Progenitor cell of endocrine pancreas (in vitro differentiated cells): Measurements from ENCODE around the gene ITPK1. TPM values are rescaled to one million over a fixed set of nuclear protein-coding genes. Genes with fewer than 3 reads are reported as not detected.
A peak's percentile ranks its signal among the peaks of the same experiment; 100 is the strongest.

ENCODE experiments used
- DNase-seq: peaks from one replicate; pipeline ENCODE4 v3.0.0; 2021; ENCODE audit warnings: low spot score; ENCODE audit not compliant: unreplicated experiment
- H3K27ac Mint-ChIP-seq: 2 replicates; pipeline ENCODE4 v1.8.0; 2021; ENCODE audit warnings: mild to moderate bottlenecking, moderate library complexity, mixed read lengths
- H3K27me3 Mint-ChIP-seq: 2 replicates; pipeline ENCODE4 v1.8.0; 2021; ENCODE audit warnings: mixed read lengths
- H3K36me3 Mint-ChIP-seq: 2 replicates; pipeline ENCODE4 v1.8.0; 2022; ENCODE audit warnings: mixed read lengths; ENCODE audit not compliant: insufficient read depth
- H3K4me1 Mint-ChIP-seq: 2 replicates; pipeline ENCODE4 v1.8.0; 2021; ENCODE audit warnings: low read depth, mixed read lengths
- H3K4me3 Mint-ChIP-seq: 2 replicates; pipeline ENCODE4 v1.8.0; 2021; ENCODE audit warnings: low read depth, mild to moderate bottlenecking, moderate library complexity, mixed read lengths
- H3K9me3 Mint-ChIP-seq: 2 replicates; pipeline ENCODE4 v1.8.0; 2021; ENCODE audit warnings: low read depth, mixed read lengths
- CTCF ChIP-seq: fragments of 200-600 bp; sonication (generic); IDR thresholded peaks from one replicate; pipeline ENCODE4 v1.5.0; 2021; ENCODE audit warnings: antibody characterized with exemption, mild to moderate bottlenecking; ENCODE audit not compliant: unreplicated experiment
- total RNA-seq: library from RNA; stranded (reverse); gene quantifications from 2 replicates; pipeline ENCODE4 v1.2.1, GENCODE V29; 2021

The ITPK1 gene
- total RNA-seq, 1 donor from 2014 or later: 72.0 TPM

GRCh38 chr14:93100570-93100969 lies 15.2 kb downstream of the ITPK1 start:
- Mint-ChIP-seq H3K4me1 (peaks cover 25% of the 10 kb centered on the region), H3K9me3 (no peaks in the 10 kb centered on the region), H3K36me3 (no peaks in the 10 kb centered on the region), H3K4me3 (no peak overlapping the region), H3K27me3 (no peaks in the 10 kb centered on the region), H3K27ac (no peak overlapping the region)
- TF ChIP-seq CTCF: no peak
- no peak for DNase-seq

DNA sequence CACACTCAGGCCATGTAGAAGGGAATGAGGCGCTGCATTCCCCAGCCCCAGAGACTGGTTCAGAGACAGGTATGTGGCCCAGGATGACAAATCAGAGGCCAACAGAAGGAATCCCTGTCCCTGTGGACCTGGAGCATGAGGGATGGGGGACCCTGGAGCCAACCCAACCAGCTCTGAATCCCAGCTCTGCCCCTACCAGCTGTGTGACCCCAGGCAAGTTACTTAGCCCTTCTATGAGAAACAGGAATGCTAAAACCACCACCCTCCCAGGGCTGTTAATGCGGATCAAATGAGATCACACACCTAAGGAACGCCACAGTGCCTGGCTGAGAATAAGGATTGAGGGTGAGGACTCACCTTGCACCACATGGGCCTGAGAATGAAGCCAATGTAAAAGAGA lies 15.6 kb downstream of the ITPK1 start:
- Mint-ChIP-seq H3K4me1 (peaks cover 25% of the 10 kb centered on the region), H3K27ac (no peak overlapping the region), H3K4me3 (no peak overlapping the region)

DNA sequence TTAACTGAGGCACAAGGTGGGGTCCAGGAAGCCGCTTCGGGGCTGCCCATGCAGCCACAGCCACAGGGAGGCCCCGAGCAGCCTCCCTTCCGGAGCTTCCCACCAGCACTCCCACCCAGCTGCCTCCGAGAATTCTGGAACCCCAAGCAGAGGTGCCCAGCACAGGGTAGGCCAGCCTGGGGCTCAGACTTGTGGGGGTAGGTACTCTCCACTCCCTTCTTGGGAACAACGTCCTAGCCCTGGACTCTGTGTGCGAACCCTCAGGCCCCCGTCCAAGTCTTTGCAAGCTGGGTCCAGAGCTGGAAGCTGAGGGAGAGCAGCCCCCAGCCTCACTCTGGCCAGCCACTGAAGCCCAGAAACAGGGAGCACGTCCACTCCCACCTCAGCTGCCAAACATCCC lies 16.1 kb downstream of the ITPK1 start:
- no peak for TF ChIP-seq CTCF
- no peaks in the 10 kb centered on the region for H3K27me3 Mint-ChIP-seq
- DNase-seq: no peak
- no peak overlapping the region for H3K27ac Mint-ChIP-seq
- no peak overlapping the region for H3K4me3 Mint-ChIP-seq
- no peaks in the 10 kb centered on the region for H3K9me3 Mint-ChIP-seq
- H3K4me1 Mint-ChIP-seq: peaks cover 27% of the 10 kb centered on the region
- H3K36me3 Mint-ChIP-seq: no peaks in the 10 kb centered on the region

More for the DNA sequence above, 15.6 kb downstream of the ITPK1 start:
- TF ChIP-seq CTCF: no peak
- Mint-ChIP-seq H3K9me3 (no peaks in the 10 kb centered on the region), H3K36me3 (no peaks in the 10 kb centered on the region), H3K27me3 (no peaks in the 10 kb centered on the region)
- no peak for DNase-seq

DNA sequence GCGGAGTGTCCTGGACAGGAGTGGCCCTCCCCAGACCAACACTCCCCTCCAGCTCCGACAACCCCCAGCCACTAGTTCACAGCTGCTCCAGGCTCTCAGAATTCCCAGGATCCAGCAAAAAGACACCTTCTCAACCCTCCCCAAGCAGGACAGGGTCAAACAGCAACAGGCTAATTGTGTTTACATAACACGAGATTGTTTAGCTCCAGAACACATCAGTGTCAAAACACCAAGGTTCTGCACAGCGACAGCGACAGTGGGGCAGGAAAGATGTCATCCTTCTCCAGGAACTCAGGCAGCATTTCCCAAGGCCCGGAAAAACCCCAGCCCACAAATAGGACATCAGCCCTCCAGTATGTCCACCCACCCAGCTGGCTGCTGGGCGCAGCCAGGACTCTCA lies 16.5 kb downstream of the ITPK1 start:
- peak overlapping the region; percentile 48 for H3K4me3 Mint-ChIP-seq
- TF ChIP-seq CTCF: no peak
- H3K27ac Mint-ChIP-seq: peak overlapping the region; percentile 88
- no peaks in the 10 kb centered on the region for H3K36me3 Mint-ChIP-seq
- H3K27me3 Mint-ChIP-seq: no peaks in the 10 kb centered on the region
- no peak for DNase-seq
- no peaks in the 10 kb centered on the region for H3K9me3 Mint-ChIP-seq
- H3K4me1 Mint-ChIP-seq: peaks cover 27% of the 10 kb centered on the region

GRCh38 chr14:93096691-93097322 lies 18.9 kb downstream of the ITPK1 start:
- H3K27ac Mint-ChIP-seq: no peak overlapping the region
- peaks cover 29% of the 10 kb centered on the region for H3K4me1 Mint-ChIP-seq

More at GRCh38 chr14:93096691-93097322, 18.9 kb downstream of the ITPK1 start:
- no peaks in the 10 kb centered on the region for H3K27me3 Mint-ChIP-seq
- no peaks in the 10 kb centered on the region for H3K36me3 Mint-ChIP-seq
- no peak for DNase-seq
- no peak for TF ChIP-seq CTCF
- H3K9me3 Mint-ChIP-seq: no peaks in the 10 kb centered on the region
- no peak overlapping the region for H3K4me3 Mint-ChIP-seq
